Measurements from ENCODE around the gene ZNF415.
"Not testable (repeated sequence)": the region's sequence is repeated elsewhere in the genome, so short reads cannot be mapped to it uniquely, and the experiment has no call there.

The ZNF415 gene

DNA sequence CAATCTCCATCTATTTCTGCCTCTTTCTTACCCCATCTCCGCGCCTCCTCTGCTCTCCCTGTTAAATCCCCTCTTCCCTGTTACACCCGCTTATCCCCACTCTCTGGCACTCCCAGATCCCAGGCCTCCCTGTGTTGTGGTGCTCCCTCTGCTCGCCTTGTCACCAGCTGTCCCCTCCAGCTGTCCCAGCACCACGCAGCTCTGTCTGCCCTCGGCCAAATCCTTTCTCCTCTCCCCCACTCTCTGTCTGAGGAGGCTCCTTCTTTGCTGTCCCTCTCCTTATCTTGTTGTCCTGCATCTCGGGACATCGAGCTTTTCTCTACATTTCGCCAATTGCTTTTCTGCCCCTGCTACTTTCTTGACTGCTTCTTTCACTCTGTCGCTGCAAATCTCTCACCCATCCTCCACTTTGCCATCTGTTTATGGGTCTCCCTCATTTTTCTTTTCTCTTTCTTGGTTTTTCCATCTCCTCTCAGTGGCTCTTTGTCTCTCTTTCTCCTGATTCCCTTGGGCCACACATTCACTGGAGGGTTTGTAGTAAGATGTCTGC lies 30.4 kb downstream of the ZNF415 start:
- Histone ChIP-seq H3K9me3 (ENCODE audit: severe bottlenecking) (no peaks in the 10 kb centered on the region), H3K4me3 (ENCODE audit: low read depth, low read length) (peak overlapping the region; percentile 97), H3K27ac (peak overlapping the region; percentile 91), H3K27me3 (ENCODE audit: insufficient read depth, low read depth, severe bottlenecking) (no peaks in the 10 kb centered on the region), H3K36me3 (peaks cover 13% of the 10 kb centered on the region)
- DNase-seq = peak; percentile 89
- TF ChIP-seq, protein P1, sequence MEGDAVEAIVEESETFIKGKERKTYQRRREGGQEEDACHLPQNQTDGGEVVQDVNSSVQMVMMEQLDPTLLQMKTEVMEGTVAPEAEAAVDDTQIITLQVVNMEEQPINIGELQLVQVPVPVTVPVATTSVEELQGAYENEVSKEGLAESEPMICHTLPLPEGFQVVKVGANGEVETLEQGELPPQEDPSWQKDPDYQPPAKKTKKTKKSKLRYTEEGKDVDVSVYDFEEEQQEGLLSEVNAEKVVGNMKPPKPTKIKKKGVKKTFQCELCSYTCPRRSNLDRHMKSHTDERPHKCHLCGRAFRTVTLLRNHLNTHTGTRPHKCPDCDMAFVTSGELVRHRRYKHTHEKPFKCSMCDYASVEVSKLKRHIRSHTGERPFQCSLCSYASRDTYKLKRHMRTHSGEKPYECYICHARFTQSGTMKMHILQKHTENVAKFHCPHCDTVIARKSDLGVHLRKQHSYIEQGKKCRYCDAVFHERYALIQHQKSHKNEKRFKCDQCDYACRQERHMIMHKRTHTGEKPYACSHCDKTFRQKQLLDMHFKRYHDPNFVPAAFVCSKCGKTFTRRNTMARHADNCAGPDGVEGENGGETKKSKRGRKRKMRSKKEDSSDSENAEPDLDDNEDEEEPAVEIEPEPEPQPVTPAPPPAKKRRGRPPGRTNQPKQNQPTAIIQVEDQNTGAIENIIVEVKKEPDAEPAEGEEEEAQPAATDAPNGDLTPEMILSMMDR (IDR thresholded peaks at IDR 0.05; ENCODE audit: low read depth, low read length) = no peak

DNA sequence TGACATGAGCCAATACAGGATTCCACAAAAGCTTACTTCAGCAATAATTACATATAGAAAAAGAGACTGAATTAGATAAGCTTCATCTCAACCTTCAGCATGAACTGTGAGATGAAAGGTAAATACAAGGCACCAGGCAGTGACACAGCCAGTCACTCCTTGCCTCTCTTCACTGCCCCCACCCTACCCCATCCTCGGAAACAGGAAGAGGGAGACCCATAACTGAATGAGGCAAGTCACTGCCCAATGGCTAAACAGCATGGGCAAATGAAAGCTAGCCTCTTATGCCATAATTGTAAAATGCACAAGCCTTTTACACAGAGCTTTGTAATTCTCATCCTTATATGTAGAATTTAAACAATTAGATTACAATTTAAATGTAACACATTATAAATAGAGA lies 31.2 kb downstream of the ZNF415 start:
- peak overlapping the region; percentile 97 for H3K4me3 ChIP-seq (ENCODE audit: low read depth, low read length)

DNA sequence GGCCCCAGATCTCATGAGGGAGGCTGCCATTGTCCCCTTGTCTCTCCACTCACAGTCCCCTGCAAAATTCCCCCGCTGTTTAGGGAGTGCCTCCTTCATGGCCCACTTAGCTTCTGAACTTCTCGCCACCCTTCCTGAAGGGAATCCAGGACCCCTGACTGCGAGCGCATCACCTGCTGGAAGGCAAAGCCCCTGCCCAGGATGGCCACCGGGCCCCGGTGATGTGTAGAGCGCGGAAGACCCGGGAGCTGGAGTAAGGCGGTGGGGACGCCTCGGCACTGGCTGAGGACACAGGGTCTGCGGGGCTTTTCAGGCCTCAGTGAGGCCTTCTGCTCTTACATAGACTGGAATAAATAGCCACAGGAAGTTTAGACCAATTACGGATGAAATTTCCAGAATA lies 34.1 kb downstream of the ZNF415 start:
- not testable (repeated sequence) for H3K9me3 ChIP-seq (ENCODE audit: severe bottlenecking); DNase-seq; H3K27ac ChIP-seq; H3K4me3 ChIP-seq (ENCODE audit: low read depth, low read length); H3K27me3 ChIP-seq (ENCODE audit: insufficient read depth, low read depth, severe bottlenecking)
- H3K36me3 ChIP-seq = peaks cover 18% of the 10 kb centered on the region

More for the DNA sequence above, 31.2 kb downstream of the ZNF415 start:
- Histone ChIP-seq H3K9me3 (ENCODE audit: severe bottlenecking) (no peaks in the 10 kb centered on the region), H3K36me3 (peaks cover 13% of the 10 kb centered on the region), H3K27me3 (ENCODE audit: insufficient read depth, low read depth, severe bottlenecking) (no peaks in the 10 kb centered on the region), H3K27ac (peak overlapping the region; percentile 91)
- TF ChIP-seq, protein P1 (IDR thresholded peaks at IDR 0.05; ENCODE audit: low read depth, low read length) = no peak
- peak; percentile 13 for DNase-seq

DNA sequence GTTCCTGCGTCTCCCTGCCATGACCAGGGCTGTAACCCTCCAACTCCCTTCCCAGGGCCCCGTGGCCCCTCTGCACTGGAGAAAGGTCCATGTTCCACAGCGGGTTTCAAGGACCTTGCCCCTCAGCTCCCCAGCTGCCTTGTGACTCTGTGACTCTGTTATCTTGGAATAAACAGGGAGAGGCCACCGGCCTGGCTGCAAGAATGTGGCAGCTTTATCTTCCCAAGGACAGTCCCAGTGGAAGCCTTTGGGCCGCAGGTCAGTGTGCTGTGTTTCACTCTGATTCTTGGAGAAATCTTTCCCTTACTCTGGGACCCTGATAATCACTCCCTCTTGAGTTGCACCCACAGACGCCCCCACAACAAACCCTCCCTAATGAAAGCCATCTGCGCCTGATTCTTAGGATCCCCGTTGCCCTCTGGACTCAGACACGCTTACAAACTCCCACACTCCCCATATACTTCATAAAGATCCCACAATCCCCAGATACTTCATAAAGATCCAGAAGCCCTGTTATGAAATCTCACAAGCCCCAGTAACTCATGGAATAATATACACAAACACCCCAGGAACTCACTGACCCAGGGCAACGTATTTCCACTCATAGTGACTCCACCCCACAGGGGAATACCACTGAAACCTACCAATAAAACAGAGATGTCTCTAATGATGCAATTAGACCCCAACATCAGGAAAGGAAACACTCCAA lies 35.6 kb downstream of the ZNF415 start:
- H3K27ac ChIP-seq; H3K4me3 ChIP-seq (ENCODE audit: low read depth, low read length); H3K27me3 ChIP-seq (ENCODE audit: insufficient read depth, low read depth, severe bottlenecking); DNase-seq; H3K9me3 ChIP-seq (ENCODE audit: severe bottlenecking): not testable (repeated sequence)
- peaks cover 24% of the 10 kb centered on the region for H3K36me3 ChIP-seq

DNA sequence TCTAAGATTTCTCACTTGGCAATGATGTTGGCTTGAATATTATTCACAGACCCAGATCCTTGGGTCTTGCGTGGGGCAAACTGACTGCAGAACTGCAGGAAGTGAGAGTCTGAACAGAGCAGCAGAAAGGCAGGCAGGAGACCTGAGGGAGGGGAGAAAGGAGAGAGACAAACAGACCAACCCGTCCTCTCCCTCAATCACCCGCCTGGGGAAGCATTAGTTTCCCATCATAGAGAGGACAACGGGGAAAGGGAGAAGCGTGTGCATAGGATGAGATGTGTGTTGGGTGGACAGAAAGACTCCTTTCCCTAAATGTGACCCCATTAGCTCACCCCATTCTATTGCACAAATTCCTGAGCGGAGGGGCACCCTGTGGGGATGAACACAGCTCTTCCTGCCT lies 36.1 kb downstream of the ZNF415 start:
- peaks cover 27% of the 10 kb centered on the region for H3K36me3 ChIP-seq
- H3K27me3 ChIP-seq (ENCODE audit: insufficient read depth, low read depth, severe bottlenecking); H3K9me3 ChIP-seq (ENCODE audit: severe bottlenecking); H3K4me3 ChIP-seq (ENCODE audit: low read depth, low read length); H3K27ac ChIP-seq; DNase-seq: not testable (repeated sequence)

DNA sequence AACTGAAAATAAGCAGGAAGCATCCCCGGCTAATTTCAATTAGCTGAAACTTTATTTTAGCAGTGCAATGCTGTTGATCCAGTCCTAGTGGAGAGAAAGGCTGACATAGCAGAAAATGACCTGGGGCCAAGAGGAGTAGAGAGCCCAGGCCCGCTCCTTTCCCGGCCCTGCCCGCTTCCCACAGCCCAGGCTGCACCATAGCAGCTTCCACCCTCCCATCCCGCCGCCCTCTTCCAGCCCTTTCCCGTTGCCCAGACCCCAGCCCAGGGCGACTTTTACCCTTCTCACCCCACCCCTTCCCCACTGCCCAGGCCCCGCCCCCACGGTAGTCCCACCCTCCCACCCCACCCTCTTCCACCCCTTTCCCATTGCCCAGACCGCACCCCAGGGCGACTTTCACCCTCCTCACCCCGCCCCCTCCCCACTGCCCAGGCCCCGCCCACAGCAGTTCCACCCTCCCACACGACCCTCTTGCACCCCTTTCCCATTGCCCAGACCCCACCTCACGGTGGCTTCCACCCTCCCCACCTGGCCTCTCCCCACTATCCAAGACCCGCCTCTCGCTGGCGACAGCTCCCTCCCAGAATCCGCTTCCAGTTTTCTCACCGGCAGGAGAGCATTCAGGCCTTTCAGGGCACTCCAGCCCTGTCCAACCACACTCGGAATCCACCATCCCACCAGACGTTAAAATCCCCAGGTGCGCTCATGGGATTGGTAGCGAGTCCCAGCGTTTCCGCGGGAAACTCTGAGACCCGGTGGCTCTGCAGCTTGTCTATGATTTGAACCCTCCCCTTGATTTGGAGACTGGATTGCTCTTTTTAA lies 37.7 kb downstream of the ZNF415 start:
- Histone ChIP-seq H3K4me3 (ENCODE audit: low read depth, low read length) (no peak overlapping the region), H3K27me3 (ENCODE audit: insufficient read depth, low read depth, severe bottlenecking) (no peaks in the 10 kb centered on the region), H3K36me3 (peaks cover 39% of the 10 kb centered on the region), H3K27ac (no peak overlapping the region), H3K9me3 (ENCODE audit: severe bottlenecking) (no peaks in the 10 kb centered on the region)
- TF ChIP-seq, protein P1 (IDR thresholded peaks at IDR 0.05; ENCODE audit: low read depth, low read length) = no peak
- DNase-seq = no peak

DNA sequence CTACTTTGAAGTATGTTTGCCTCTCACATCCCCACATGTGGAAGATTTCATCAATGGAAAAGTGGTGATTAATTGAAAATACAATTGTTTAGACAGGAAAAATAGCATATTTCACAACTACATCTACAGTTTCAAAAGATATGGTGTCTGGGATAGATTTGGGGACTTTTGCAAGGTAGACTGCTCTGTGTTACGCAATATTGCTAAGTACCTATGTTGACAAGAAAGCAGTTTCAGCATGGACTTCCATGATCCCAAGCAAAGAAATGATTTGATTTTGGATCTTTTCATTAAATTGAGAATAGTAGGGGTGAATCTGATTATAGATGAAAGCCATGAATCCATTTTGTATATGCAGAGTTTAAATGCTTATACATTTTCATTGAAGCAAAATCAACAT lies 40.0 kb downstream of the ZNF415 start:
- no peak overlapping the region for H3K4me3 ChIP-seq (ENCODE audit: low read depth, low read length)
- DNase-seq = no peak
- no peaks in the 10 kb centered on the region for H3K9me3 ChIP-seq (ENCODE audit: severe bottlenecking)
- no peak overlapping the region for H3K27ac ChIP-seq
- TF ChIP-seq, protein P1 (IDR thresholded peaks at IDR 0.05; ENCODE audit: low read depth, low read length) = no peak
- H3K36me3 ChIP-seq = peaks cover 39% of the 10 kb centered on the region
- H3K27me3 ChIP-seq (ENCODE audit: insufficient read depth, low read depth, severe bottlenecking) = no peaks in the 10 kb centered on the region
